GM12873 (cell line): Measurements from ENCODE around the gene MAB21L3.

Experiments
- TF ChIP-seq, protein P1 (sequence below): IDR thresholded peaks from 2 replicates; pipeline ENCODE4 v1.5.1; 2012; ENCODE audit warnings: low read depth, mild to moderate bottlenecking, moderate library complexity, low read length, control low read depth; ENCODE audit not compliant: insufficient read depth; ENCODE audit errors: missing control alignments

Gene MAB21L3

DNA sequence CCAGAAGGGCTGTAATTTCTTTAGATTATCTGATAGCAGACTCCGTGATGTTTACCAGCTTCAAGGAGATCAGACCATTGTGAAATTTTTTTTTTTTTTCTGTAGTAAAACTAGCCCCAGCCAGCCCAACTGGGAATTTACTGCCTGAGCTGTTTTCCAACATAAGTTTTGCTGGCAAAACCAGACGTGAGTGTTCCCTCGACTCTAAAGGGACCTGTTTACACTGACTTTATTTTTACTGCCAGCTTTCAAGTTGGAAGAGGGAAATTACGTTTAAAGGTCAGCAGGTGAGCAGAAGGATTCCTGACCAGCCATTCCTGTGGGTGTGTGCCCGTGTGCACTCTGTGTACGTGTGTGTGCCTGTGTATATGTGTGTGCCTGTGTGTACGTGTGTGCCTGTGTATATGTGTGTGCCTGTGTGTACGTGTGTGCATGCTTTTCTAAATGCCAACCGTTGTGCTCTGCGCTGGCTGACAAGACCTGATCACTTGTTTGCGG lies 374 bp downstream of the MAB21L3 start:
- TF ChIP-seq, protein P1, sequence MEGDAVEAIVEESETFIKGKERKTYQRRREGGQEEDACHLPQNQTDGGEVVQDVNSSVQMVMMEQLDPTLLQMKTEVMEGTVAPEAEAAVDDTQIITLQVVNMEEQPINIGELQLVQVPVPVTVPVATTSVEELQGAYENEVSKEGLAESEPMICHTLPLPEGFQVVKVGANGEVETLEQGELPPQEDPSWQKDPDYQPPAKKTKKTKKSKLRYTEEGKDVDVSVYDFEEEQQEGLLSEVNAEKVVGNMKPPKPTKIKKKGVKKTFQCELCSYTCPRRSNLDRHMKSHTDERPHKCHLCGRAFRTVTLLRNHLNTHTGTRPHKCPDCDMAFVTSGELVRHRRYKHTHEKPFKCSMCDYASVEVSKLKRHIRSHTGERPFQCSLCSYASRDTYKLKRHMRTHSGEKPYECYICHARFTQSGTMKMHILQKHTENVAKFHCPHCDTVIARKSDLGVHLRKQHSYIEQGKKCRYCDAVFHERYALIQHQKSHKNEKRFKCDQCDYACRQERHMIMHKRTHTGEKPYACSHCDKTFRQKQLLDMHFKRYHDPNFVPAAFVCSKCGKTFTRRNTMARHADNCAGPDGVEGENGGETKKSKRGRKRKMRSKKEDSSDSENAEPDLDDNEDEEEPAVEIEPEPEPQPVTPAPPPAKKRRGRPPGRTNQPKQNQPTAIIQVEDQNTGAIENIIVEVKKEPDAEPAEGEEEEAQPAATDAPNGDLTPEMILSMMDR: no peak

DNA sequence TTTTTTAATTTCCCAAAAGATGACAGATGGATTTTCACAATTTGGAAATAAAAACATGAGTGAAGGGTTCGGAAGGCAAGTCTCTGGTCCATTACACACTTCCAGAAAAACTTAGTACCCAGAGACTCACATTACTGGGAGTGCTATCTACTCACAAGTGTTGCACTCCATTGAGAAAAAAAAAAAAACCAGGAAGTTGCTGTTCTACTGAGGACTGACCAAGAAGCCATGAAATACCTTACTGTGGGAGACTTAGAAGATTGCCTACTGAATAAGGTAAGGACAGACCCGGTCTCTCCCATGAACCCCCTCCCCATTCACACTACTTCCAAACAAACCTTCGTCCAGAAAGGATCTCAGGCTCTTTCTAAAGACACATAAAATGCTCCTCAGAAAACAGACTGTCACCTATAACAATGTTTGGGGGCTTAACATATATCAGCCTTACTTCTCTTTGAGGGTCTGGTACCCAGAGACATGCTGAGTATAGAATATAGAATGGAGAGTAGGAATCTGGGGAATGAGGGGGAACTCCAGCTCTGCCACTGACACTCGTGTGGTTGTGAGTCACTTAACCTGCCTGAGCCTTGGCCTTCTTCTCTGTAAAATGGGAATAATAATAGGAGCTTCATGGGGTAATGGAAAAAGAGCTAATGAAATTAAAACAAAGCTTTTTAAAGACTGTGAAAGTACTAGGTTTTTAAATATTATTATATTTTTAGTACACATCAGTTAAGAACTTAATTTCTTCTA lies 1.4 kb downstream of the MAB21L3 start:
- TF ChIP-seq, protein P1: no peak

DNA sequence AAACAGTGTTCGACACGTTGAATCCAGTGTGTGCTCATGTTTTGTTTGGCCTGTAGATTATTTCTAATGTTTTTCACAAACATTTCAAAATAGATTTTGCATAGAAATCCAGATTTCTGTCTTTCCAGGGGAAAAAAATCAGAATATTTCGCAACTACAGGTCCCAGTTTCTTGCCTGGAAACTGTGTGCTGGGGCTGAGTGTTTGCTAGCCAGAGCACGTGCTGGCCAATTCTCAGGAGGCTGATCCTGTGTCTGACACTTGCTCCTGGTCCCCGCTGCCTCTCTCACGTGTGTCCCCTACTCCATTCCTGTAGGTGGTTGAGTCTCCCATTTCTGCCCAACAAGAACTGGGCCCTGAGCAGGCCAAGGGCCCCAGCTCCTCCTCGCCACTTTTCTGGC lies 2.4 kb downstream of the MAB21L3 start:
- TF ChIP-seq, protein P1: no peak

DNA sequence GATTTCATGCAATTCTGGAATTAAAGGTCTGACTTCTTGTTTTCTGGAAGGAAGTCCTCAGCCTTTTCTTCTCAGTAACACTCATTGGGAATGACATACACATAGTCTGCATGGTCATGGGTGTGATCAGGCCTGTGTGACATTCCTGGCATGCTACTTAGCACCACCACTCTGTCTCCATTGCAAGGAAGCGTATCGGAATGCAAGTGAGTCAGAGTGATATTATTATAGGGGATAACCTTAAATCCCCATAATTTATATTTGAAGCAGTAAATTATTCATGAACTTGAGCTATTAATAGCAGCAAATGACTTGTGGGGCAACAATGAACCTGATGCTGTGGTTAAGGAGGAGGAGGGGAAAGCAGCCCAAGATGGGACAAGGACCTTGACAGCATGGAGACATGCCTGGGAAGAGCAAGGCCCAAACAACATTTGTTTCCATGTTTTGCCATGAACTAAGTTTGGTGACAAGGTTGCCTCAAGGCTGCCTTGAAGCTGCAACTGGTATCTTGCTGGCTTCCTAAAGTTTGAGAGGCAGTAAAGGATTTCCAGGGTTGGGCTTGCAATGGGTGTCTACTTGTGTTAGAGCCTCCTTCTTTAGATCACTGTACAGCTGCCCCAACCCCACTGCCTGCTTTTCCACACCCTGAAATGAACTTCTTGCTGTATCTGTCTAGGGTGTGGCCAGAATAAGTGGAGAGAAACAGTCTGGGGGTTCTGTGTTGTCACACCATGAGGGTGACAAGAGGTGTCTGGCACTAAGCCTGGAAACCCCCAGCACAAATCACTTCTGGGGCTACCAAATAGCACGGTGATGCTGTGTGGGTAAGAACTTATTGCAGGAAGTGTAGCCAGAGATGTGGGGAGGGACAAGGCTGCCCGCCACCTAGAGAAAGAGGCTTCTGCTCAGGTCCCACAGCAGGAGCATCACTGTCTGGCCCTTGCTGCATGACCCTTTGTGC lies 4.6 kb downstream of the MAB21L3 start:
- TF ChIP-seq, protein P1: no peak

DNA sequence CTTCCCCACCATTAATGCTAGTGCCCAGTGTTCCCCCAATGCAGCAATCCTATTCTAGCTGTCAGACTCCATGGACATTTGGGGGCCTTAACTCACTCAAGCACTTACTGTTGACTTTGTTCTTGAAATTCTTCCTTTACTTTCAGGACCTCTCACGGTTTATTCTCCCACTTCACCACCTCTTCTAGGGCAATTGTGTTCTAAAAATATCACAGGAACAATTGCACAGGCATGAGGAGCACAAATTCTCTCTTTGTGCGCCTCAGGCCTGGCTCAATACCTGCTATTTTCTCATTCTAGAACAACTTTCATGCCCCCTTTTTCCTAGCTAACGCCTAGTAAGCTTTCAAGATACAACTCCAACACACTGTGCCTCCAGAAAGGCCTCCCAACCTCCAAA lies 7.3 kb downstream of the MAB21L3 start:
- TF ChIP-seq, protein P1: no peak

DNA sequence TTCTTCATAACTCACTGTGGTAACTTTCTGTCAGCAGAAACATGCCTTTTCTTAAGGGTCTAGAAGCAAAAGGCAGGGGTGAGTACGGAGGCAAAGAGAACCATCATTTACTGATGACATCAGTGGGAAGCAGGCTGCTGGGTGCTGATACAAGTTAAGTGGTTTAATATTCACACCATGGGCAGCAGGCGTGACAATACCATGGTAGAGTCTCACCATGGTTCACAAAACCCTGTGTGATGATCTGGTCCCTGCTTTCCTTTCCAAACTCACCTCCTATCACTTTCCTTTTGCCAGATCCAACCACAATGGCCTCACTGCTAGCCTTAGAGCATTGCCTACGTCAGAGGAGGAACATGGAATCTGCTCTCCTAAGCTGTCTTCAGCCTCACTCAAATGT lies 8.7 kb downstream of the MAB21L3 start:
- TF ChIP-seq, protein P1: no peak

DNA sequence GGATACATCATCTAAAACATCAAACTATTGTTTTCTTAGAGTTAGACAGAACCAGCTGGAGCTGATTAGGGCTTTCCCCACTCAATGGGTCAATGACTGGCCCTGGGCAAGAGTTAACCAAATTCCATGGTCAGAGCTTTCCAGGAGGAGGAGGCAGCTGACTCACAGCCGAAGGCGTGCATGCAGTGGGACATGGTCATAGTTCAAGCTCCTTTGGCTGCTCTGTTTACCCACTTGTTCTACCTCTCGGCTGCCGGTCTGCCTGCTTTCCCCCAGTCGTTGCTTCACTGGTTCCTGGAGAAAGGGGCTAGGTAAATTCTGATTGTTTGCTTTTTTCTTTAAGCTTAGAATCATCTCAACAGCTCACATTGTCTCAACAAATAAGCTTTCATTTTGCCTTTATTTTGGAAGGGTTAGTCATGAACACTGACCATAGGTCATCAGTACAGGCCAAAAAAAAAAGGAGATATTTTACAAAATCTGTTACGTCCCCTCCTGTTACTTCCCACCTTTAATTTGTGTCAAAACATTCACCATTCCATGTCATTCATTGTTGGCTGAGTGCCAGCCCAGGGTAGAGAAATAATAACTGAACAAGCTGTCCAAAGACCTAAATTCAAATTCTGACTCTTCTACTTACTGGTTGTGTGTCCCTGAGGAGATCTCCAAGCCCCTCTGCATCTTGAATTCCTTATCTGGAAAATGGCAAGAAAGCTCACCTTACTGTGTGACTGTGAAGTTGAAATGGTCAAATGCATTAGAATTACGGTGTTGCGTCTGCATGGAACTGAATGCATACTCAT lies 12.0 kb downstream of the MAB21L3 start:
- TF ChIP-seq, protein P1: no peak
